ENCODE data around the gene CUL1. TPM values are rescaled to one million over a fixed set of nuclear protein-coding genes. Genes with fewer than 3 reads are reported as not detected.

Gene CUL1
- total RNA-seq, 2 donors from 2014 or later = 47.0 to 60.0 TPM

- no peak overlapping the region for H3K27ac ChIP-seq
- H3K4me3 ChIP-seq = no peak overlapping the region
- ATAC-seq (ENCODE audit: insufficient number of reproducible peaks, low FRiP score, low read depth) = no peak
- H3K36me3 ChIP-seq = no peaks in the 10 kb centered on the region
- peaks cover 15 to 48% of the 10 kb centered on the region in 2 donors for H3K4me1 ChIP-seq (ENCODE audit: control insufficient read depth in 1 of 2, low read depth in 2 of 2)
- no peak for TF ChIP-seq CTCF (IDR thresholded peaks at IDR 0.05)
- H3K27me3 ChIP-seq (replicated peaks; ENCODE audit: insufficient read depth) = no peaks in the 10 kb centered on the region
- no peak for DNase-seq (ENCODE audit: low spot score)
- no peaks in the 10 kb centered on the region for H3K9me3 ChIP-seq
These were observed 15.8 kb downstream of the CUL1 start for GRCh38 chr7:148714498-148714897.

- Histone ChIP-seq H3K36me3 (no peaks in the 10 kb centered on the region), H3K27me3 (replicated peaks; ENCODE audit: insufficient read depth) (no peaks in the 10 kb centered on the region), H3K4me3 (no peak overlapping the region), H3K9me3 (no peaks in the 10 kb centered on the region), H3K27ac (no peak overlapping the region), H3K4me1 (ENCODE audit: control insufficient read depth in 1 of 2, low read depth in 2 of 2) (peaks cover 18 to 49% of the 10 kb centered on the region in 2 donors)
- ATAC-seq (ENCODE audit: insufficient number of reproducible peaks, low FRiP score, low read depth) (no peak), DNase-seq (ENCODE audit: low spot score) (no peak)
- TF ChIP-seq CTCF (IDR thresholded peaks at IDR 0.05) = no peak
These were observed 16.3 kb downstream of the CUL1 start for GRCh38 chr7:148715027-148715426.

DNA sequence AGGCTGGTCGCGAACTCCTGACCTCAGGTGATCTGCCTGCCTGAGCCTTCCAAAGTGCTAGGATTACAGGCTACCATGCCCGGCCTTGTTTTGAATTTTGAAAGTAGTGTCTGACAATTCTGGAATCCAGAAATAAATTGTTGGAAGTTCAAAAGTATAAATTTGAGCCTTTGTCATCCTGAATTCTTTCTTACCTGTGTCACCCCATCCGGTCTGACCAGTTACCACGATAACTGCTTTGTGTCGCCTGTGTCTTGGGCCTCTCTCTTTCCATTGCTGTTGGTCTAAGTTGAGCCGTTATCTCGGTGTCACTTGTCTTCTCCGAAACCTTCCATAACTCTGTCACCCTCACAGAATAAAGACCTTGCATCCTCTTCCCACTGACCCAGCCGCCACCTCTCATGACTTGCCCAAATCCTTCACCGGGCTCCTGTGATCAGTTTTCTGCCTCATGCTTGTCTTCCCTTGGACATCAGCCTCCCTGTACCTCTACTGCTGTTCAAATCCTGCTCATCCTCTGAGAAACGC lies 18.6 kb downstream of the CUL1 start:
- no peak overlapping the region for H3K4me3 ChIP-seq
- H3K4me1 ChIP-seq (ENCODE audit: control insufficient read depth in 1 of 2, low read depth in 2 of 2) = peaks cover 23 to 65% of the 10 kb centered on the region in 2 donors
- no peaks in the 10 kb centered on the region for H3K9me3 ChIP-seq
- no peak for ATAC-seq (ENCODE audit: insufficient number of reproducible peaks, low FRiP score, low read depth)
- no peak for TF ChIP-seq CTCF (IDR thresholded peaks at IDR 0.05)
- no peaks in the 10 kb centered on the region for H3K36me3 ChIP-seq
- no peak for DNase-seq (ENCODE audit: low spot score)
- no peak overlapping the region for H3K27ac ChIP-seq
- H3K27me3 ChIP-seq (replicated peaks; ENCODE audit: insufficient read depth) = no peaks in the 10 kb centered on the region

DNA sequence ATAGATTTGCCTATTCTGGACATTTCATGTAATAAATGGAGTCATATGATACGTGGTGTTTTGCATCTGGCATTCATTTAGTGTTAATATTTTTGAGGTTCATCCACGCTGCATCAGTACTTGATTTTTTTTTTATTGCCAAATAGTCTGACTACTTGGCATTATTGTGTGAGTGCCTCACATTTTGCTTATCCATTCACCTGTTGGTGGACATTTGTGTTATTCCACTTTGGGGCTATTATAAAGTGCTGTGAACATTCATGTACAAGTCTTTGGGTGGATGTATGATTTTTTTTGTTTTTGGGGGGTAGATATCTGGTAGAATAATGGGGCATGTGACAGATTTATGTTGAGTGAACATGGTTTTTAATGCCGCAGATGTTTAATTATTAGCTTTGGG lies 19.7 kb downstream of the CUL1 start:
- Histone ChIP-seq H3K9me3 (no peaks in the 10 kb centered on the region), H3K27ac (no peak overlapping the region), H3K4me1 (ENCODE audit: control insufficient read depth in 1 of 2, low read depth in 2 of 2) (peaks cover 23 to 63% of the 10 kb centered on the region in 2 donors), H3K27me3 (replicated peaks; ENCODE audit: insufficient read depth) (no peaks in the 10 kb centered on the region), H3K4me3 (no peak overlapping the region), H3K36me3 (no peaks in the 10 kb centered on the region)
- DNase-seq (ENCODE audit: low spot score) = no peak
- no peak for ATAC-seq (ENCODE audit: insufficient number of reproducible peaks, low FRiP score, low read depth)
- no peak for TF ChIP-seq CTCF (IDR thresholded peaks at IDR 0.05)

GRCh38 chr7:148719753-148720152 lies 21.1 kb downstream of the CUL1 start:
- no peak overlapping the region for H3K27ac ChIP-seq
- no peak overlapping the region for H3K4me3 ChIP-seq
- peaks cover 23 to 65% of the 10 kb centered on the region in 2 donors for H3K4me1 ChIP-seq (ENCODE audit: control insufficient read depth in 1 of 2, low read depth in 2 of 2)
- ATAC-seq (ENCODE audit: insufficient number of reproducible peaks, low FRiP score, low read depth) = no peak
- TF ChIP-seq CTCF (IDR thresholded peaks at IDR 0.05) = no peak
- no peaks in the 10 kb centered on the region for H3K27me3 ChIP-seq (replicated peaks; ENCODE audit: insufficient read depth)
- no peak for DNase-seq (ENCODE audit: low spot score)
- no peaks in the 10 kb centered on the region for H3K9me3 ChIP-seq
- H3K36me3 ChIP-seq = no peaks in the 10 kb centered on the region
